Heart left ventricle (tissue), 16 donors: ENCODE results near the gene MYOF. TPM values are rescaled to one million over a fixed set of nuclear protein-coding genes. Genes with fewer than 3 reads are reported as not detected.

ENCODE experiments used
- ATAC-seq, 4 donors: fragments of 200-7000 bp; cut with Tn5 transposase; one replicate each; pipeline ENCODE4 v1.9.1; 2020 to 2022; ENCODE audit warnings: moderate library complexity in 4 of 4, mild to moderate bottlenecking in 3 of 4, moderate number of reproducible peaks in 1 of 4
- DNase-seq, 5 donors: peaks; one replicate each; pipeline ENCODE4 v3.0.0-alpha.2; 2020
- H3K27ac ChIP-seq, 12 donors: fragments of 200-600 bp; sonication (generic) in 4 of 12; one replicate each; pipeline versions ENCODE4 v1.5.0 to v1.8.0; 2016 to 2022; ENCODE audit warnings: mild to moderate bottlenecking in 2 of 12
- H3K27me3 ChIP-seq, 9 donors: fragments of 200-600 bp; sonication (generic) in 2 of 9; one replicate each; pipeline versions ENCODE4 v1.5.1 to v1.8.0; 2016 to 2022; ENCODE audit warnings: mild to moderate bottlenecking in 3 of 9
- H3K36me3 ChIP-seq, 9 donors: fragments of 200-600 bp; sonication (generic) in 2 of 9; one replicate each; pipeline versions ENCODE4 v1.5.0 to v1.8.0; 2018 to 2022; ENCODE audit warnings: mild to moderate bottlenecking in 2 of 9
- H3K4me1 ChIP-seq, 12 donors: fragments of 200-600 bp; sonication (generic) in 4 of 12; one replicate each; pipeline versions ENCODE4 v1.5.0 to v1.8.0; 2016 to 2022; ENCODE audit warnings: mild to moderate bottlenecking in 3 of 12
- H3K4me3 ChIP-seq, 12 donors: fragments of 200-600 bp; sonication (generic) in 4 of 12; one replicate each; pipeline versions ENCODE4 v1.5.0 to v1.8.0; 2017 to 2022; ENCODE audit warnings: mild to moderate bottlenecking in 9 of 12, moderate library complexity in 4 of 12
- H3K9me3 ChIP-seq, 12 donors: fragments of 200-600 bp; sonication (generic) in 4 of 12; one replicate each; pipeline versions ENCODE4 v1.5.0 to v1.8.0; 2016 to 2022; ENCODE audit warnings: mild to moderate bottlenecking in 1 of 12
- POLR2A ChIP-seq, 2 donors: fragments of 450-650 bp; IDR thresholded peaks; one replicate each; pipeline ENCODE4 v1.6.1; 2017; ENCODE audit warnings: antibody characterized with exemption in 2 of 2, mild to moderate bottlenecking in 2 of 2, moderate library complexity in 2 of 2
- WGBS, 4 donors: extraction: QIAGEN DNeasy Blood & Tissue Kit in 2 of 4; methylation state at CpG; one replicate each; pipeline versions ENCODE4 v1.1.5 to v1.1.7; 2013 to 2018; 5-methylcytosine and 5-hydroxymethylcytosine counted together
- intact Hi-C, 10 donors: fragments of 100-400 bp; cut with DNase I; formaldehyde crosslinking; loops; one replicate each; pipeline versions ENCODE4 v1.11.1 to v1.14.2; 2022
- polyA plus RNA-seq, 2 donors: library from polyadenylated mRNA; stranded (reverse); fragments of 200-250 nt; gene quantifications; one replicate each; pipeline ENCODE4 v1.2.3, GENCODE V29; 2013
- total RNA-seq, 9 donors: library from RNA; depleted of rRNA in 2 of 9; stranded (reverse); fragments of >200 nt in 2 of 9; fragmentation: NEBNext Ultra II Directional in 3 of 9; extraction: Animal tissue kit (Norgen Biotek cat#: 25700) in 3 of 9; gene quantifications; one replicate each; pipeline versions ENCODE4 v1.1.0 to v1.2.4, GENCODE V29; 2016 to 2023
- TF ChIP-seq, protein P1 (sequence below), 12 donors: fragments of 200-600 bp; sonication (generic) in 4 of 12; IDR thresholded peaks; one replicate each; pipeline versions ENCODE4 v1.5.0 to v1.8.0; 2018 to 2022; ENCODE audit warnings: antibody characterized with exemption in 12 of 12, mild to moderate bottlenecking in 5 of 12
- donor health status: ischemic (EF 13 %, LVEDD 7.1; RV severe dilation, severe dysfunction).
- donor health status: healthy with polysubstance abuse.
- donor health status: DM: no; HTN: yes; CAD: no.
- donor health status: DM: no; HTN: no; CAD: no.
- donor health status: ischemic (EF 25% LVEDD 6.9; RV normal size, moderate dysfunction).
- donor health status: ischemic (EF 25% LVEDD 5.7; RV mildly dilated, moderate dysfunction).
- donor health status: healthy.
- donor health status: DM: yes; HTN: yes; CAD: no.
- donor health status: ischemic (EF 35%, LVEDD 5.7; RV mildly dilated, moderate dysfunction).
- donor health status: nonischemic (EF 11% LVEDD 7.7; RV severe dilation, severe dysfunction).
- donor health status: DM: yes; HTN: yes; CAD: no.
- donor health status: PGD.
- donor health status: ischemic (EF 29% LVEDD 5.4; RV normal size, mild dysfunction).
- donor health status: nonischemic (EF 23%, LVEDD 6.1; RV moderate dilation, normal function).

MYOF gene
- total and polyA plus RNA-seq, 11 donors, result 13.2 to 64.5 (median 21.6) TPM

DNA sequence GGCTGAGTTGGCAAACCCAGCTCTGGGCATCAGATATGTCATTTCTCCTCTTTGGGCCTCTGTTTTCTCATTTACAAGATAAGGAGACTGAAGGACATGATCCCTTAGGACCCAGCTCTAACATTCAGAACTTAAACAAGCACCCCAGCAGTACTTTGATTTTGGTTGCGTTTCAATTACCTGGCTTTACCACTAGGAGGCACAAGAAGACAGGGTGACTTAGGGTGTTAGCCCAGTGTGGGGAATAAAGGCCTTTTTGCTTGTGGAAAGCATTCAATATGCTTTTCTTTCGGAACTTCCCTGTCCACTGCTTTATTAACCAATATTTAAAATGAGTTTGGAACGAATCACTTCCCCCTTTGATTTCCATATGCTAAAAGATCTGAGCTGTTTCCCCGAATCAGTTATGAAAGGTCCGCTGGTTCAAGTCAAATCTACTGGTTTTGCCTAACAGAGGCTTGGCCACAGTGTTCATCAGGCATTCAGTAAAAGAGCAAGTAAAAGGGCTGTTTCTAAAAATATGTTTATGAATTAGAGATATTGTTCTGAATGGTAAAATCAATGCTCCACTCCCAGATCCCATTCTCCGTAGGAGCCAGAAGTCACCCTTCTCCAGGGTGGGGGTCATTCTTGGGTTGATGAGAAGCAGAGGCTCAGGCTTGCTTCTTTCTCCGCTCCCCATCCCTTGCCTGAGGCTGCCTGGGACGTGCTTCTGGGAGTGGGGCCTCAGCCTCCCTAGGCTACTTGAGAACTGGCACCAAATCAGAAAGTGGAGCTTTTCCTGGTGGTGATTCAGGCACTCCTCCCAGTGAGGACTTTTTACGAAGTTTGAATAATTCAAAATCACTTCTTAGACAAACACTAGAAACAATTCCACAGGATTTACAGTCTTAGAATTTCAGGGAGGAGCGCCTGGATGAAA, 105.5 kb downstream of the MYOF start:
- peaks cover 0 to 36% (median 11%) of the 10 kb centered on the region in 12 donors for H3K4me1 ChIP-seq
- DNase-seq, result peak in 4 of 5 donors; percentile 37 to 64 (median 45)
- no peaks in the 10 kb centered on the region for H3K9me3 ChIP-seq
- no peak for TF ChIP-seq POLR2A (IDR thresholded peaks at IDR 0.05)
- TF ChIP-seq, protein P1, sequence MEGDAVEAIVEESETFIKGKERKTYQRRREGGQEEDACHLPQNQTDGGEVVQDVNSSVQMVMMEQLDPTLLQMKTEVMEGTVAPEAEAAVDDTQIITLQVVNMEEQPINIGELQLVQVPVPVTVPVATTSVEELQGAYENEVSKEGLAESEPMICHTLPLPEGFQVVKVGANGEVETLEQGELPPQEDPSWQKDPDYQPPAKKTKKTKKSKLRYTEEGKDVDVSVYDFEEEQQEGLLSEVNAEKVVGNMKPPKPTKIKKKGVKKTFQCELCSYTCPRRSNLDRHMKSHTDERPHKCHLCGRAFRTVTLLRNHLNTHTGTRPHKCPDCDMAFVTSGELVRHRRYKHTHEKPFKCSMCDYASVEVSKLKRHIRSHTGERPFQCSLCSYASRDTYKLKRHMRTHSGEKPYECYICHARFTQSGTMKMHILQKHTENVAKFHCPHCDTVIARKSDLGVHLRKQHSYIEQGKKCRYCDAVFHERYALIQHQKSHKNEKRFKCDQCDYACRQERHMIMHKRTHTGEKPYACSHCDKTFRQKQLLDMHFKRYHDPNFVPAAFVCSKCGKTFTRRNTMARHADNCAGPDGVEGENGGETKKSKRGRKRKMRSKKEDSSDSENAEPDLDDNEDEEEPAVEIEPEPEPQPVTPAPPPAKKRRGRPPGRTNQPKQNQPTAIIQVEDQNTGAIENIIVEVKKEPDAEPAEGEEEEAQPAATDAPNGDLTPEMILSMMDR (IDR thresholded peaks at IDR 0.05), result peak; percentile 86 to 97 (median 94)
- H3K27ac ChIP-seq, result peak overlapping the region in 10 of 12 donors; percentile 43 to 83 (median 72)
- intact Hi-C loops, result loop anchor here (1.0 to 10.0 kb wide), 5 partner anchors 41 to 308 kb away; partner anchors contain the start of gene MYOF (in 10 of the 10)
- peak overlapping the region in 3 of 12 donors; percentile 3 to 24 (median 10) for H3K4me3 ChIP-seq
- peaks cover 0 to 78% (median 55%) of the 10 kb centered on the region in 9 donors for H3K36me3 ChIP-seq
- H3K27me3 ChIP-seq, result no peaks in the 10 kb centered on the region
- peak; percentile 78 to 93 (median 88) for ATAC-seq
- WGBS, 4 donors, result 35 to 40% (median 37%) methylated on average over 10 of the region's 10 CpGs

DNA sequence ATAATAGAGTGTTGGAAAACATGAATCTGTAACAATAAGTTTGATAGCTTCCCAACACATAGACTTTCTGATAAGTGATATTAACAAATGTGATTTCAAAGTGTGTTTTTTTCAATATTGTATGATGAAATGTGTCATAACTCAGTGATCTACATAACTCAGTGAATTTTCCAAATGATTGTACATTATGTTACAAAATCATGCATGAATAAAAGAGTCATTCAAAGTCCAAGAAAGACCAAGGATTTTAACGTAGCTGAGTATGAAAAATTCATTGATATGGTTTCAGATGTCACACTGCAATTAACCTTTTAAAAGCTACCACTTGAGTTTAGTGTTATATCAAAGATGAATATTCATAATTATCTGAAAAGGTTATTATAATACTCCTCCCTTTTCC, 111.2 kb downstream of the MYOF start:
- Histone ChIP-seq H3K27me3 (no peaks in the 10 kb centered on the region), H3K36me3 (peaks cover 0 to 98% (median 79%) of the 10 kb centered on the region in 9 donors), H3K4me3 (no peak overlapping the region), H3K27ac (no peak overlapping the region), H3K4me1 (peaks cover 0 to 9% (median 0%) of the 10 kb centered on the region in 12 donors), H3K9me3 (no peaks in the 10 kb centered on the region)
- intact Hi-C loops, result loop anchor here in 1 of 10 donors (10.0 kb wide), 1 partner anchor 314 kb away; no protein-coding TSS in a partner anchor
- TF ChIP-seq POLR2A (IDR thresholded peaks at IDR 0.05), result no peak
- TF ChIP-seq, protein P1 (IDR thresholded peaks at IDR 0.05), result no peak
- WGBS, 4 donors, result 54 to 62% (median 59%) methylated on average over 1 of the region's 1 CpG
- DNase-seq, result no peak
- ATAC-seq, result no peak

DNA sequence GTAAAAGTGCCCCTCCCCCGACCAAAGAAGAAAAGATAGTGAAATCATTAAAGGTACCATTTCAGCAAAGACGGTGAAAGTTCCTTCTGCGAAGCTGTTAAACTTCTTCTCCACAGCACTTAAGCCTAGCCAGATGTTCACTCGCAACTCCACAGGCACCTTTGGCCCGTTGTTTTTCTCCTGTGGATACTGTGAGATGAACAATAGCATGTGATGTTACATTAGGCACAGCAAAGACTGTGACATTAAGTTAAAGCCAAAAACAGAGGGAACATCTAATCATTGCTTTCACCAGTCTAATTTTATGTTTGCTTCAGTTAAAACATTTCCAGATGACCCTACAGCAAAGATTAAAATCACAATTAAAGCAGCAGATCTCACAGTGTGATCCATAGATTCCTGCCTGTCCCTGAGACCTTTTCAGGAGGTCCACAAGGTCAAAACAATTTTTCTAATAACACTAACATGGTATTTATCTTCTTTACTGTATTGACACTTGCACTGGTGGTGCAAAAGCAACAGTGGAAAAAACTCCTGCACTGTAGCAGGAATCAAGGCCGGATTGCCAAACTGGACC, 112.5 kb downstream of the MYOF start:
- no peaks in the 10 kb centered on the region for H3K27me3 ChIP-seq
- 64 to 75% (median 69%) methylated on average over 6 of the region's 6 CpGs for WGBS, 4 donors
- H3K36me3 ChIP-seq, result peaks cover 0 to 98% (median 79%) of the 10 kb centered on the region in 9 donors

More for the DNA sequence above, 112.5 kb downstream of the MYOF start:
- ATAC-seq (peak in 2 of 4 donors; percentile 23 to 37), DNase-seq (no peak)
- Histone ChIP-seq H3K4me3 (no peak overlapping the region), H3K9me3 (no peaks in the 10 kb centered on the region), H3K27ac (peak overlapping the region in 1 of 12 donors; percentile 47), H3K4me1 (peaks cover 0 to 9% (median 0%) of the 10 kb centered on the region in 12 donors)
- TF ChIP-seq, protein P1 (IDR thresholded peaks at IDR 0.05), result no peak
- TF ChIP-seq POLR2A (IDR thresholded peaks at IDR 0.05), result no peak
- intact Hi-C loops, result loop anchor here in 1 of 10 donors (10.0 kb wide), 1 partner anchor 315 kb away; no protein-coding TSS in a partner anchor
